Kidney (tissue), 14 donors: ENCODE results near the gene ADCY2. TPM values are rescaled to one million over a fixed set of nuclear protein-coding genes. Genes with fewer than 3 reads are reported as not detected.

Experiments used
- DNase-seq, 5 donors: peaks; one replicate each; pipeline ENCODE4 v3.0.0-alpha.2; 2013 to 2020
- FAIRE-seq: peaks from 2 replicates; lab custom pipeline; 2012; peaks lifted over from hg19 to GRCh38; lab: Jason Lieb, UNC
- H3K27ac ChIP-seq, 2 donors: one replicate each; pipeline ENCODE4 v1.7.0; 2013; ENCODE audit warnings: low read depth in 2 of 2, low read length in 2 of 2, inconsistent platforms in 1 of 2
- H3K27me3 ChIP-seq: one replicate; pipeline ENCODE4 v1.7.1; 2013; ENCODE audit warnings: low read length, inconsistent platforms; ENCODE audit not compliant: control insufficient read depth, insufficient read depth
- H3K36me3 ChIP-seq, 3 donors: one replicate each; pipeline versions ENCODE4 v1.7.0 to v1.7.1; 2013; ENCODE audit warnings: low read length in 3 of 3, control low read depth in 1 of 3, inconsistent platforms in 1 of 3; ENCODE audit not compliant: insufficient read depth in 3 of 3, control insufficient read depth in 2 of 3
- H3K4me1 ChIP-seq, 3 donors: one replicate each; pipeline versions ENCODE4 v1.7.0 to v1.7.1; 2013; ENCODE audit warnings: low read length in 3 of 3, inconsistent platforms in 1 of 3, low read depth in 1 of 3; ENCODE audit not compliant: control insufficient read depth in 2 of 3, insufficient read depth in 2 of 3
- H3K4me3 ChIP-seq, 3 donors: one replicate each; pipeline versions ENCODE4 v1.7.0 to v1.8.1; 2013; ENCODE audit warnings: low read length in 3 of 3, control low read depth in 1 of 3, inconsistent platforms in 1 of 3
- H3K9ac ChIP-seq, 3 donors: one replicate each; pipeline versions ENCODE4 v1.7.0 to v1.7.1; 2013; ENCODE audit warnings: low read length in 3 of 3, control low read depth in 1 of 3, inconsistent platforms in 1 of 3
- H3K9me3 ChIP-seq, 3 donors: one replicate each; pipeline versions ENCODE4 v1.7.0 to v1.7.1; 2013; ENCODE audit warnings: low read length in 3 of 3, control low read depth in 1 of 3, inconsistent platforms in 1 of 3; ENCODE audit not compliant: control insufficient read depth in 2 of 3, insufficient read depth in 1 of 3
- intact Hi-C: fragments of 100-400 bp; cut with DNase I; formaldehyde crosslinking; loops from one replicate; pipeline ENCODE4 v1.11.1; 2022
- polyA plus RNA-seq: library from polyadenylated mRNA; stranded (reverse); fragments of 350-450 nt; fragmentation: Illumina TruSeq; extraction: RNeasy Lipid Tissue Mini Kit (QIAGEN cat#74804); gene quantifications from one replicate; pipeline ENCODE4 v1.2.3, GENCODE V29; 2014; ENCODE audit warnings: low read depth, low replicate concordance; ENCODE audit not compliant: insufficient read depth
- total RNA-seq: library from RNA; stranded (reverse); fragmentation: NEBNext Ultra II Directional; extraction: Animal tissue kit (Norgen Biotek cat#: 25700); gene quantifications from one replicate; pipeline ENCODE4 v1.2.1, GENCODE V29; 2021
- TF ChIP-seq, protein P1 (sequence below): IDR thresholded peaks from 3 replicates; pipeline ENCODE4 v1.5.1; 2012; ENCODE audit warnings: mild to moderate bottlenecking, moderate library complexity, borderline replicate concordance; ENCODE audit not compliant: insufficient read depth; ENCODE audit errors: extremely low read depth
- donor health status: control.
- donor health status: control.
- donor health status: control.
- donor health status: control.
- donor health status: control.
- donor health status: DM: yes; HTN: yes; CAD: no.
- donor health status: Normal renal cell carcinoma (clear cell type).

Gene ADCY2
- total and polyA plus RNA-seq, 2 donors from 2014 or later = 0.17 to 2.2 TPM

DNA sequence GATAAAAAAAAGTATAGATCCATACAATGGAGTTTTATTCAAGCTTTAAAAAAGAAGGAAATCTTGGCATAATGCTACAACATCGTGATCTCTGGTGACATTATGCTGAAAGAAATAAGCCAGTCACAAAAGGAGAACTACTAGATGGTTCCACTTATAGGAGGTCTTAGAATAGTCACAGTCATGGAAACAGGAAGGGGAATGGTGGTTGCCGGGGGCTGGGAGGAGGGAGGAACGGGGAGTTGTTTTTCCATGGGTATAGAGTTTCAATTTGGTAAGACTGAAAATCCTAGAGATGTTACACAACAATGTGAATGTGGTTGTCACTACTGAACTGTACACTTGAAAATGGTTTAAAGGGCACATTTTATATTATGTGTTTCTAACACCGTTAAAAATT lies 360.5 kb downstream of the ADCY2 start:
- H3K27me3 ChIP-seq = no peaks in the 10 kb centered on the region
- no peak overlapping the region for H3K27ac ChIP-seq
- TF ChIP-seq, protein P1, sequence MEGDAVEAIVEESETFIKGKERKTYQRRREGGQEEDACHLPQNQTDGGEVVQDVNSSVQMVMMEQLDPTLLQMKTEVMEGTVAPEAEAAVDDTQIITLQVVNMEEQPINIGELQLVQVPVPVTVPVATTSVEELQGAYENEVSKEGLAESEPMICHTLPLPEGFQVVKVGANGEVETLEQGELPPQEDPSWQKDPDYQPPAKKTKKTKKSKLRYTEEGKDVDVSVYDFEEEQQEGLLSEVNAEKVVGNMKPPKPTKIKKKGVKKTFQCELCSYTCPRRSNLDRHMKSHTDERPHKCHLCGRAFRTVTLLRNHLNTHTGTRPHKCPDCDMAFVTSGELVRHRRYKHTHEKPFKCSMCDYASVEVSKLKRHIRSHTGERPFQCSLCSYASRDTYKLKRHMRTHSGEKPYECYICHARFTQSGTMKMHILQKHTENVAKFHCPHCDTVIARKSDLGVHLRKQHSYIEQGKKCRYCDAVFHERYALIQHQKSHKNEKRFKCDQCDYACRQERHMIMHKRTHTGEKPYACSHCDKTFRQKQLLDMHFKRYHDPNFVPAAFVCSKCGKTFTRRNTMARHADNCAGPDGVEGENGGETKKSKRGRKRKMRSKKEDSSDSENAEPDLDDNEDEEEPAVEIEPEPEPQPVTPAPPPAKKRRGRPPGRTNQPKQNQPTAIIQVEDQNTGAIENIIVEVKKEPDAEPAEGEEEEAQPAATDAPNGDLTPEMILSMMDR = no peak
- DNase-seq (peak in 3 of 5 donors; percentile 24 to 35 (median 33)), FAIRE-seq (no peak)
- H3K9me3 ChIP-seq = no peaks in the 10 kb centered on the region
- H3K4me1 ChIP-seq = peaks cover 0 to 2% (median 0%) of the 10 kb centered on the region in 3 donors
- intact Hi-C loops = no loop called here
- H3K9ac ChIP-seq = no peak overlapping the region
- H3K4me3 ChIP-seq = no peak overlapping the region
- H3K36me3 ChIP-seq = no peaks in the 10 kb centered on the region

DNA sequence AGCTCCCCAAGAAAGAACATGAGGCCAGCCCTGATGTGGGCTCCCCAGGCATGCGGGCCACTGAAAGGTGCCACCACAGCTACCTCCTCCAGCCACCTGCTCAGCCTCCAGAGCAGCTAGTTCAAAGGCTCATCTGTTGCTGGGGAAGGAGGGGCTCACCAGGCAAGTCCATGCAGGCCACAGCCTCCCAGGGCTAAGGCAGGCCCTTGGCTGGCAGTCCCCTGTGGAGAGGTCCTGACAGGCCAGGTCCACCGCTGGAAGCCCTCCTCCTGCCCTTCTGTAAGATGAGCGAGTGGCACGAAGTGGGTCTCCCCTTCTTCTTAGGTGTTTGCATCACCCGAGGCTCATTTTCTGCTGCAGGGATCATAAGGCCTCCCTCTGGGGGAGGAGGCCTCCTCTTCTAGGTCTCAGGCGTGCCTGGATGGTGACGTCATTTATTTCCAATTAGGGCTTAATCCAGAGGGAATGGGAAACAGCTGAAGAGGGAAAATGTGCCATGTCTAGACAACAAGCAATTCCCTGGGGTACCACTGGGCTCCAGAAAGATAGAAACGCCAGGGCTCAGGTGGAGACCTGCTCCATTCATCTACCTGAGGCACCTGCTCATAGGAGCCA lies 363.4 kb downstream of the ADCY2 start:
- H3K27me3 ChIP-seq = no peaks in the 10 kb centered on the region
- FAIRE-seq (no peak), DNase-seq (peak in 3 of 5 donors; percentile 21 to 37 (median 28))
- H3K9ac ChIP-seq = no peak overlapping the region
- no peak overlapping the region for H3K27ac ChIP-seq
- no peaks in the 10 kb centered on the region for H3K36me3 ChIP-seq
- TF ChIP-seq, protein P1 = no peak
- intact Hi-C loops = no loop called here
- peaks cover 0 to 2% (median 0%) of the 10 kb centered on the region in 3 donors for H3K4me1 ChIP-seq
- H3K9me3 ChIP-seq = no peaks in the 10 kb centered on the region
- no peak overlapping the region for H3K4me3 ChIP-seq

DNA sequence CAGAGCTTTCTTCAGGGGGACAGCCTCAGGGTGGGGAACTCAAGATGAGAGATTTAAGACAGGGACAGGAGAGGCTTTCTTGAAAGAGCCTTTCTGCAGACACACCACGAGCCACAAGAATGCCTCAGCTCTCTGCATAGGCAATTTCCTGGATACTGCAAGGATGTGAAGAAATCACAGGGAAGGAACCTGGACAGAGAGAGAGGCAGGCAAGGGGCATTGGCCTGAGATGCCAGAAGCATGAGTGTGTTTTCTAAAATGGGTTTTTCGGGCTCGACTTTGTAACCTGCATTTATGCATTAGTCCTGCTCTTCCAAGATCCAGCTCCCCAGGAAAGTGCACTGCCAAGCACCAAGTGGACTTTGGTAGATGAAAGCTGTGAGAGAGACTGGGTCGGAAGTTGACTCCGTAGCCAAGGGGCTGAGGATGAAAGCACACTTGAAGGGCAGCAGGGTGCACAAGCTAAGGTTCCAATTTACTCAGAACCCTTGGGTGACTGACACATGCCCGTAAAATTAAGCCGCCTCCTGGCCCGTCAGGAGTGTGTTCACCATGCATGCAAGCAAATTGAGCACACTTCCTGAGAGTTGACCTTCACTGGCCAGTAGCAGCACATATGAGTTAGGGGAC lies 364.1 kb downstream of the ADCY2 start:
- Histone ChIP-seq H3K36me3 (no peaks in the 10 kb centered on the region), H3K4me1 (peaks cover 0 to 2% (median 0%) of the 10 kb centered on the region in 3 donors), H3K27ac (no peak overlapping the region), H3K9me3 (no peaks in the 10 kb centered on the region), H3K4me3 (no peak overlapping the region), H3K9ac (no peak overlapping the region), H3K27me3 (no peaks in the 10 kb centered on the region)
- intact Hi-C loops = no loop called here
- TF ChIP-seq, protein P1 = no peak
- FAIRE-seq = no peak
- DNase-seq = no peak
